Peyer's patch (tissue), 4 donors: ENCODE data around the gene POLR3GL. TPM values are rescaled to one million over a fixed set of nuclear protein-coding genes. Genes with fewer than 3 reads are reported as not detected.
A peak's percentile ranks its signal among the peaks of the same experiment; 100 is the strongest.

Experiments used
- DNase-seq, 3 donors: peaks; one replicate each; pipeline ENCODE4 v3.0.0-alpha.2; 2017 to 2019
- H3K27ac ChIP-seq, 4 donors: fragments of 200-600 bp; sonication (generic); one replicate each; pipeline ENCODE4 v1.5.1; 2016 to 2019
- H3K27me3 ChIP-seq, 2 donors: fragments of 200-600 bp; sonication (generic); one replicate each; pipeline ENCODE4 v1.5.1; 2019
- H3K36me3 ChIP-seq, 3 donors: fragments of 200-600 bp; sonication (generic); one replicate each; pipeline ENCODE4 v1.5.1; 2016 to 2019
- H3K4me1 ChIP-seq, 4 donors: fragments of 200-600 bp; sonication (generic); one replicate each; pipeline ENCODE4 v1.5.1; 2016 to 2019
- H3K4me3 ChIP-seq, 4 donors: fragments of 200-600 bp; sonication (generic); 1 replicate in 3 of 4; 2 replicates in 1 of 4; pipeline ENCODE4 v1.5.1; 2016 to 2019; ENCODE audit warnings: mild to moderate bottlenecking in 1 of 4
- H3K9me3 ChIP-seq, 4 donors: fragments of 200-600 bp; sonication (generic); one replicate each; pipeline ENCODE4 v1.5.1; 2016 to 2019; ENCODE audit warnings: mild to moderate bottlenecking in 1 of 4
- POLR2A ChIP-seq, 2 donors: fragments of 450-650 bp; IDR thresholded peaks; one replicate each; pipeline ENCODE4 v1.5.1; 2017; ENCODE audit warnings: antibody characterized with exemption in 2 of 2, mild to moderate bottlenecking in 2 of 2, moderate library complexity in 2 of 2
- total RNA-seq, 4 donors: library from RNA; depleted of rRNA; stranded (reverse); fragments of >200 nt; gene quantifications; one replicate each; pipeline ENCODE4 v1.1.0, GENCODE V29; 2016
- TF ChIP-seq, protein P1 (sequence below), 6 experiments: fragments of 450-650 bp in 4 of 6; fragments of 200-600 bp in 2 of 6; sonication (generic) in 1 of 6; IDR thresholded peaks; one replicate each; pipeline ENCODE4 v1.5.1; 2017 to 2019; ENCODE audit warnings: antibody characterized with exemption in 6 of 6, mild to moderate bottlenecking in 3 of 6, moderate library complexity in 1 of 6

Gene POLR3GL
- total RNA-seq, 4 donors from 2014 or later: 8.7 to 25.6 (median 12.5) TPM

DNA sequence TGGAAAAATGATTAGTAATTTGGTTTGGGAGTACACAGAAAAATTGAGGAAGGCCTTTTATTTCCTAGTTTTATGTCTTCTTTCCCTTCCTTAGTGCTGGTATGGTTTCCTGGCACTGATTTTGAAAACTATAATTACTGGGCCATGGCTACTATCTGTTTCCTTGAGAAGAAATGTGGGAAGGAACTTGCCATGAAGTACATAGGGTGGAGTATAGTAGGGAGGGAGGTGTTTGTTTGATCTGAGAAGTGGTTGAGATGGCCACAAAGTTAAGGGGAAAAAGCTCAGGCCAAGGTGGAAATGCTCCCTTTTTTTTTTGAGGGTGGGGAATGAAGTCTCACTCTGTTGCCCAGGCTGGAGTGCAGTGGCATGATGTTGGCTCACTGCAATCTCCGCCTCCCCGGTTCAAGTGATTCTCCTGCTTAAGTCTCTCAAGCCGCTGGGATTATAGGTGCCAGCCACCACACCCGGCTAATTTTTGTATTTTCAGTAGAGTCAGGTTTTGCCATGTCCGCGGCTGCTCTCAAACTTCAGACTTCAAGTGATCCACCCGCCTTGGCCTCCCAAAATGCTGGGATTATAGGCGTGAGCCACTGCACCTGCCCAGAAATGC is 45.7 kb downstream of the POLR3GL start:
- no peak for DNase-seq
- H3K9me3 ChIP-seq: no peaks in the 10 kb centered on the region
- peaks cover 0 to 12% (median 10%) of the 10 kb centered on the region in 4 donors for H3K4me1 ChIP-seq
- H3K27me3 ChIP-seq: no peaks in the 10 kb centered on the region
- TF ChIP-seq POLR2A (IDR thresholded peaks at IDR 0.05): no peak
- TF ChIP-seq, protein P1, sequence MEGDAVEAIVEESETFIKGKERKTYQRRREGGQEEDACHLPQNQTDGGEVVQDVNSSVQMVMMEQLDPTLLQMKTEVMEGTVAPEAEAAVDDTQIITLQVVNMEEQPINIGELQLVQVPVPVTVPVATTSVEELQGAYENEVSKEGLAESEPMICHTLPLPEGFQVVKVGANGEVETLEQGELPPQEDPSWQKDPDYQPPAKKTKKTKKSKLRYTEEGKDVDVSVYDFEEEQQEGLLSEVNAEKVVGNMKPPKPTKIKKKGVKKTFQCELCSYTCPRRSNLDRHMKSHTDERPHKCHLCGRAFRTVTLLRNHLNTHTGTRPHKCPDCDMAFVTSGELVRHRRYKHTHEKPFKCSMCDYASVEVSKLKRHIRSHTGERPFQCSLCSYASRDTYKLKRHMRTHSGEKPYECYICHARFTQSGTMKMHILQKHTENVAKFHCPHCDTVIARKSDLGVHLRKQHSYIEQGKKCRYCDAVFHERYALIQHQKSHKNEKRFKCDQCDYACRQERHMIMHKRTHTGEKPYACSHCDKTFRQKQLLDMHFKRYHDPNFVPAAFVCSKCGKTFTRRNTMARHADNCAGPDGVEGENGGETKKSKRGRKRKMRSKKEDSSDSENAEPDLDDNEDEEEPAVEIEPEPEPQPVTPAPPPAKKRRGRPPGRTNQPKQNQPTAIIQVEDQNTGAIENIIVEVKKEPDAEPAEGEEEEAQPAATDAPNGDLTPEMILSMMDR (IDR thresholded peaks at IDR 0.05): no peak
- H3K4me3 ChIP-seq: no peak overlapping the region
- H3K36me3 ChIP-seq: no peaks in the 10 kb centered on the region
- H3K27ac ChIP-seq: peak overlapping the region in 3 of 4 donors; percentile 8 to 45 (median 31)

GRCh38 chr1:146012703-146013558 is 48.4 kb downstream of the POLR3GL start:
- TF ChIP-seq, protein P1 (IDR thresholded peaks at IDR 0.05): peak; percentile 49 to 96 (median 84)
- no peak for TF ChIP-seq POLR2A (IDR thresholded peaks at IDR 0.05)
- Histone ChIP-seq H3K36me3 (no peaks in the 10 kb centered on the region), H3K4me1 (no peaks in the 10 kb centered on the region), H3K27me3 (no peaks in the 10 kb centered on the region), H3K9me3 (no peaks in the 10 kb centered on the region), H3K4me3 (no peak overlapping the region), H3K27ac (no peak overlapping the region)
- DNase-seq: peak in 2 of 3 donors; percentile 54 to 80

DNA sequence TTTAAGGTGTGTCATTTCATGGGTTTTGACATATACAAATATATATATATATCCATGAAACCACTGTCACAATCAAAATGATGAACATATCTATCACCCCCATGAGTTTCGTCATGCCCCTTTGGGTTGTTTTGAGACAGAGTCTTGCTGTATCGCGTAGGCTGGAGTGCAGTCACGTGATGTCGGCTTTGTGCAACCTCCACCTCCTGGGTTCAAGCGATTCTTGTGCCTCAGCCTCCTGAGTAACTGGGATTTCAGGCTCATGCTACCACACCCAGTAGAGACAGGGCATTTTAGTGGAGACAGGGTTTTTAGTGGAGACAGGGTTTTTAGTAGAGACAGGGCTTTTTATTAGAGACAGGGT is 49.1 kb downstream of the POLR3GL start:
- TF ChIP-seq POLR2A (IDR thresholded peaks at IDR 0.05): no peak
- TF ChIP-seq, protein P1 (IDR thresholded peaks at IDR 0.05): no peak
- no peaks in the 10 kb centered on the region for H3K4me1 ChIP-seq
- no peak for DNase-seq
- H3K27me3 ChIP-seq: no peaks in the 10 kb centered on the region
- H3K4me3 ChIP-seq: no peak overlapping the region
- no peak overlapping the region for H3K27ac ChIP-seq
- no peaks in the 10 kb centered on the region for H3K36me3 ChIP-seq
- no peaks in the 10 kb centered on the region for H3K9me3 ChIP-seq

DNA sequence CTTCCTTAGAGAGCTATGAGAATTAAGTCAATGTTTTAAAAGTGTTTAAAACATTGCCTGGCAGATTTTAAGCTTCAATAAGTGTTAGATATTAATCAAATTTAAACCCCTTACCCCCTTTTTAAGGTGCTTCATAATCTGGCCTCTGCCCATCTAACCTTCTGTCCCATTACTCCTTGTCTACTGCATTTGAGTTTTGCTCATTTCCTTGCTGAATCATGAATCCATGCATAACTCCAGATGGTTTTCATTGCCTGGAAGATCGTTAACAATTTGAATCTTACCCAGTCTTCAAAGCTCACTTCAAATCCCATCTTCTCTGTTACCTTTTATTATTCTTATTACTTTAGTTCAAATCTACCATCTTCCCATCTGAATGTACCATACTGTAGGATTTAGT is 52.4 kb downstream of the POLR3GL start:
- Histone ChIP-seq H3K4me1 (peaks cover 0 to 10% (median 0%) of the 10 kb centered on the region in 4 donors), H3K9me3 (no peaks in the 10 kb centered on the region), H3K27ac (no peak overlapping the region), H3K36me3 (no peaks in the 10 kb centered on the region), H3K4me3 (no peak overlapping the region), H3K27me3 (peaks cover 0 to 7% of the 10 kb centered on the region in 2 donors)
- TF ChIP-seq, protein P1 (IDR thresholded peaks at IDR 0.05): no peak
- TF ChIP-seq POLR2A (IDR thresholded peaks at IDR 0.05): no peak
- DNase-seq: no peak

DNA sequence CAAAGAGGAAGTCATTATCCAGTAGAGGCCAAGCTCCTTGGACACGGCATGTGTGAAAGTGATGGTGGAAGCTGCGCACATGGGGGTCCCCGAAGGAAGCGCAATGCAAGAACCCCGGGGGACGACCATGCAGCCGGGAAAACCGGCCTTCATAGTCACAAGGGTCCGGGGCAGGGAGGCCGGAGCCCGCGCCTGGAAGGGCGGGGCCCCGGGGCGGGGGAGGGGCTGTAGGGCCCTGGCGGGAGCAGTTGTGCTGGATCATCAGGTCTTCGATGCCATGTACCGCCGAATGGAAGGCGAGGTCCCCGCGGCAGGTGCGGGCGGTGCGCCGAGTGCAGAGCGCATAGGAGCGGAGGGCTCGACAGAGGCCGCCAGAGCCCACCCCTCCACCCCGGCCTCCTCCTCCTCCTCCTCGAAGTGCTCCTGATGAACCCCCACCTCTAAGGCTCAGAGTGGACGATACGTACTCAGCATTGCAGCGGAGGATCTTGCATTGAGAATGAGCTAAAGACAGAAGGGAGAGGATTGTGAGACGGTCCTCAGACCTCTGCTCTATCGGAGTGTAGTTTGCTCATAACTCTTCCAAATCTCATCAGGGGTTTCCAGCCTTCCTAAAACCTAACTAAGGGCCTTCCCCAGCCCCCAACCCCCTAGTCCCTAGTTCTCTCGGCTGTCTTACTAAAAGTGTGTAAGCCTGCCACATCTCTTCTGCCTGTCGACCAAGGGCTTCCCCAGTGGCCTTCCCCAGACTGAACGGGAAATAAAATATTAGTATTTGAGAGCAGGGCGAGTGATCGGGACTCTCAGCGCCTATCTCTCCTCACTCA is 55.0 kb downstream of the POLR3GL start:
- Histone ChIP-seq H3K4me1 (peaks cover 0 to 10% (median 0%) of the 10 kb centered on the region in 4 donors), H3K4me3 (peak overlapping the region in 3 of 4 donors; percentile 18 to 30 (median 20)), H3K27ac (no peak overlapping the region), H3K27me3 (peaks cover 0 to 7% of the 10 kb centered on the region in 2 donors), H3K9me3 (no peaks in the 10 kb centered on the region), H3K36me3 (no peaks in the 10 kb centered on the region)
- TF ChIP-seq, protein P1 (IDR thresholded peaks at IDR 0.05): no peak
- TF ChIP-seq POLR2A (IDR thresholded peaks at IDR 0.05): no peak
- DNase-seq: peak in 1 of 3 donors; percentile 46
